Common myeloid progenitor, CD34-positive (primary cell): ENCODE results near the gene PCDHGA5.
"Not testable (repeated sequence)": the region's sequence is repeated elsewhere in the genome, so short reads cannot be mapped to it uniquely, and the experiment has no call there.

Source experiments
- CTCF ChIA-PET: fragments of 350-600 bp; sonication (Branson Sonifier 250); formaldehyde crosslinking; loops from one replicate; lab custom pipeline; 2021; ENCODE audit warnings: antibody characterized with exemption; lab: Charles Lee
- POLR2A ChIA-PET: fragments of 350-600 bp; sonication (Branson Sonifier 250); formaldehyde crosslinking; loops from one replicate; lab custom pipeline; 2021; ENCODE audit warnings: antibody characterized with exemption; lab: Charles Lee
- DNase-seq, 3 donors: peaks; one replicate each; pipeline versions ENCODE4 v3.0.0 to v3.0.0-alpha.2; 2013
- H3K27ac ChIP-seq, 2 experiments: 1 replicate in 1 of 2; 2 replicates in 1 of 2; pipeline ENCODE4 v1.7.0; 2013; ENCODE audit warnings: inconsistent platforms in 2 of 2, low read length in 2 of 2, mild to moderate bottlenecking in 2 of 2, low read depth in 1 of 2, moderate library complexity in 1 of 2; ENCODE audit not compliant: severe bottlenecking in 2 of 2, insufficient read depth in 1 of 2, poor library complexity in 1 of 2
- H3K27me3 ChIP-seq, 5 experiments: replicated peaks in 2 of 5; 1 replicate in 3 of 5; 2 replicates in 2 of 5; pipeline versions ENCODE4 v1.6.1 to v1.7.0; 2013; ENCODE audit warnings: low read length in 4 of 5, mild to moderate bottlenecking in 2 of 5, moderate library complexity in 2 of 5, inconsistent platforms in 1 of 5; ENCODE audit not compliant: insufficient read depth in 5 of 5, control insufficient read depth in 4 of 5
- H3K36me3 ChIP-seq, 4 experiments: 1 replicate in 2 of 4; 2 replicates in 2 of 4; pipeline versions ENCODE4 v1.6.1 to v1.7.0; 2013; ENCODE audit warnings: low read length in 3 of 4, control low read depth in 1 of 4, mild to moderate bottlenecking in 1 of 4; ENCODE audit not compliant: control insufficient read depth in 4 of 4, insufficient read depth in 4 of 4
- H3K4me1 ChIP-seq, 4 experiments: 1 replicate in 3 of 4; 2 replicates in 1 of 4; pipeline versions ENCODE4 v1.6.1 to v1.7.1; 2013; ENCODE audit warnings: low read length in 3 of 4, mild to moderate bottlenecking in 3 of 4, control low read depth in 1 of 4, inconsistent platforms in 1 of 4, moderate library complexity in 1 of 4; ENCODE audit not compliant: control insufficient read depth in 4 of 4, insufficient read depth in 4 of 4; ENCODE audit errors: control extremely low read depth in 1 of 4
- H3K4me3 ChIP-seq, 7 experiments: 1 replicate in 4 of 7; 2 replicates in 3 of 7; pipeline versions ENCODE4 v1.5.1 to v1.7.0; 2013; ENCODE audit warnings: mild to moderate bottlenecking in 7 of 7, low read length in 6 of 7, moderate library complexity in 6 of 7, inconsistent platforms in 2 of 7, low read depth in 2 of 7, control low read depth in 1 of 7; ENCODE audit not compliant: insufficient read depth in 4 of 7, control insufficient read depth in 1 of 7; ENCODE audit errors: extremely low read depth in 1 of 7
- H3K9me3 ChIP-seq, 5 experiments: 1 replicate in 4 of 5; 2 replicates in 1 of 5; pipeline versions ENCODE4 v1.6.1 to v1.7.1; 2013; ENCODE audit warnings: low read length in 4 of 5, mild to moderate bottlenecking in 2 of 5, inconsistent platforms in 1 of 5, low read depth in 1 of 5, moderate library complexity in 1 of 5; ENCODE audit not compliant: control insufficient read depth in 4 of 5, insufficient read depth in 2 of 5; ENCODE audit errors: control extremely low read depth in 1 of 5
- WGBS: methylation state at CpG from one replicate; pipeline ENCODE4 v1.1.5; 2013; ENCODE audit not compliant: insufficient coverage; 5-methylcytosine and 5-hydroxymethylcytosine counted together

Gene PCDHGA5

GRCh38 chr5:141393267-141393666 lies 29.3 kb downstream of the PCDHGA5 start:
- Histone ChIP-seq H3K27me3 (peaks cover 13 to 73% (median 35%) of the 10 kb centered on the region in 5 experiments), H3K36me3 (peaks cover 0 to 8% (median 0%) of the 10 kb centered on the region in 4 experiments), H3K4me3 (peak overlapping the region in 1 of 7 experiments; percentile 28), H3K4me1 (no peaks in the 10 kb centered on the region), H3K9me3 (peaks cover 3 to 73% (median 52%) of the 10 kb centered on the region in 5 experiments), H3K27ac (no peak overlapping the region)
- no peak for DNase-seq
- 30% methylated on average over 17 of the region's 21 CpGs for WGBS
- POLR2A ChIA-PET: no interaction called here
- CTCF ChIA-PET: interaction anchor here (1.3 kb wide), 1 partner anchor 165 kb away, joined by 4 read pairs; no protein-coding TSS in a partner anchor

GRCh38 chr5:141394401-141395187 lies 30.6 kb downstream of the PCDHGA5 start:
- H3K27ac ChIP-seq, DNase-seq, H3K4me1 ChIP-seq, POLR2A ChIA-PET, H3K4me3 ChIP-seq, H3K36me3 ChIP-seq: not testable (repeated sequence)
- 32% methylated on average over 26 of the region's 53 CpGs for WGBS
- H3K9me3 ChIP-seq: peaks cover 3 to 72% (median 52%) of the 10 kb centered on the region in 5 experiments
- H3K27me3 ChIP-seq: peaks cover 12 to 73% (median 33%) of the 10 kb centered on the region in 5 experiments
- CTCF ChIA-PET: interaction anchor here (1.1 to 4.1 kb wide), 3 partner anchors 19 to 118 kb away, joined by 3 to 17 read pairs (median 9); partner anchors contain the start of genes PCDHGA10 and TAF7

- H3K36me3 ChIP-seq, H3K27ac ChIP-seq, POLR2A ChIA-PET, H3K4me1 ChIP-seq: not testable (repeated sequence)
- CTCF ChIA-PET: interaction anchor here (0.6 to 4.1 kb wide), 14 partner anchors 9 to 166 kb away, joined by 3 to 20 read pairs (median 4); partner anchors contain the start of genes PCDHGA10, PCDHGA11, PCDHGB3 and PCDHGB6
- WGBS: 4% methylated on average over 9 of the region's 43 CpGs
- H3K9me3 ChIP-seq: peaks cover 8 to 69% (median 52%) of the 10 kb centered on the region in 5 experiments
- H3K27me3 ChIP-seq: peaks cover 22 to 70% (median 31%) of the 10 kb centered on the region in 5 experiments
- H3K4me3 ChIP-seq: peak within 1 kb of the TSS in 5 of 7 experiments; percentile 29 to 71 (median 48)
- peak; percentile 43 to 81 (median 79) for DNase-seq
Measured at GRCh38 chr5:141397756-141398551, 34.0 kb downstream of the PCDHGA5 start, which contains the start of gene PCDHGB5. Gene PCDHGB5, plus strand, starts transcription at chr5:141397947. Its CDS starts 181 bp downstream, at chr5:141398128.

- Histone ChIP-seq H3K4me1 (no peaks in the 10 kb centered on the region), H3K9me3 (peaks cover 8 to 69% (median 52%) of the 10 kb centered on the region in 5 experiments), H3K27ac (no peak overlapping the region), H3K27me3 (peaks cover 24 to 70% (median 28%) of the 10 kb centered on the region in 5 experiments), H3K36me3 (no peaks in the 10 kb centered on the region), H3K4me3 (peak overlapping the region in 1 of 7 experiments; percentile 28)
- DNase-seq: no peak
- ChIA-PET POLR2A (no interaction called here), CTCF (interaction anchor here (0.6 to 4.1 kb wide), 6 partner anchors 8 to 164 kb away, joined by 3 to 20 read pairs (median 10); partner anchors contain the start of genes PCDHGA10, PCDHGA11, PCDHGB3 and PCDHGB6)
- 27% methylated on average over 14 of the region's 15 CpGs for WGBS
Measured at GRCh38 chr5:141398608-141399007, 34.6 kb downstream of the PCDHGA5 start.

- POLR2A ChIA-PET: no interaction called here
- Histone ChIP-seq H3K27me3 (peaks cover 26 to 70% (median 32%) of the 10 kb centered on the region in 5 experiments), H3K4me3 (no peak overlapping the region)
Measured at GRCh38 chr5:141399555-141400258, 35.7 kb downstream of the PCDHGA5 start.

GRCh38 chr5:141402553-141403243 lies 38.7 kb downstream of the PCDHGA5 start, which contains the start of gene PCDHGA9:
Gene PCDHGA9, plus strand, starts transcription at chr5:141402778. Its CDS starts 175 bp downstream, at chr5:141402953.
- no peaks in the 10 kb centered on the region for H3K4me1 ChIP-seq
- H3K9me3 ChIP-seq: peaks cover 7 to 68% (median 50%) of the 10 kb centered on the region in 5 experiments
- ChIA-PET CTCF (interaction anchor here (0.7 to 1.2 kb wide), 4 partner anchors 14 to 161 kb away, joined by 3 to 5 read pairs (median 4); partner anchors contain the start of gene PCDHGB7), POLR2A (no interaction called here)
- H3K27me3 ChIP-seq: peaks cover 28 to 83% (median 37%) of the 10 kb centered on the region in 5 experiments
- peak within 1 kb of the TSS in 3 of 7 experiments; percentile 7 to 42 (median 11) for H3K4me3 ChIP-seq
- no peak within 1 kb of the TSS for H3K27ac ChIP-seq
- peak in 2 of 3 donors; percentile 45 to 51 for DNase-seq
- 19% methylated on average over 26 of the region's 27 CpGs for WGBS
- H3K36me3 ChIP-seq: no peaks in the 10 kb centered on the region

More at GRCh38 chr5:141399555-141400258, 35.7 kb downstream of the PCDHGA5 start:
- H3K9me3 ChIP-seq: peaks cover 8 to 68% (median 54%) of the 10 kb centered on the region in 5 experiments
- CTCF ChIA-PET: interaction anchor here (1.1 to 4.1 kb wide), 6 partner anchors 13 to 165 kb away, joined by 3 to 15 read pairs (median 4); partner anchors contain the start of genes PCDHGA10, PCDHGA11, PCDHGB3 and PCDHGB4
- no peaks in the 10 kb centered on the region for H3K4me1 ChIP-seq
- no peaks in the 10 kb centered on the region for H3K36me3 ChIP-seq
- no peak for DNase-seq
- 25% methylated on average over 59 of the region's 61 CpGs for WGBS
- H3K27ac ChIP-seq: no peak overlapping the region
